ENCODE results near the gene ROBO2. TPM values are rescaled to one million over a fixed set of nuclear protein-coding genes. Genes with fewer than 3 reads are reported as not detected.

Gene ROBO2
- total and polyA plus RNA-seq, 10 of the 15 experiments (the other 5 are each of a cell fraction or from before 2014, with no cell fraction given), result 0.22 to 2.5 (median 0.81) TPM

DNA sequence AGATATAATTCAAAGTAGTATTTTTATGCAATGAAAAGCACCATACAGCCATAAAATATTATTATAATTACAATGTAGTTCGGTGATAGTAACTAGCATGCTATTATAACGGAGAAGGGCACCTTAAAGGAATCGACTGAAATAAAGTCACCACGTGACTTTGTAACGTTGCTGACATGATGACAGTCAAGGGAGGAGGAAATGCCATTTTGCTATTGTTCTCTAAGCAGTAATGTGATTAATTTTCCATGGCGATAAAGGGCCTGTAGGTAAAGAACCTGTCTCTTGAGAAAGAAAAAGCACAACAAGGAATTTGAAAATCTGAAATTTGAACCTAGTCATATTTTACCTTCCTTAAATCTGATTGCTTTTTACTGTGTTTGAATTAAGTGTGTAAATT is 526.2 kb downstream of the ROBO2 start:
- Histone ChIP-seq H3K4me2 (ENCODE audit: control insufficient read depth, insufficient read depth) (no peak overlapping the region), H4K20me1 (ENCODE audit: control insufficient read depth, insufficient read depth) (no peaks in the 10 kb centered on the region), H3K4me3 (no peak overlapping the region), H3K4me1 (ENCODE audit: control insufficient read depth, insufficient read depth, low read length) (no peaks in the 10 kb centered on the region), H2AFZ (ENCODE audit: control insufficient read depth, low read depth, low read length) (no peak overlapping the region), H3K27me3 (replicated peaks in 1 of 2; ENCODE audit: control insufficient read depth in 2 of 2, insufficient read depth in 2 of 2, low read length in 1 of 2) (no peaks in the 10 kb centered on the region), H3K27ac (ENCODE audit: control insufficient read depth, insufficient read depth) (no peak overlapping the region), H3K36me3 (ENCODE audit: control insufficient read depth in 2 of 2, insufficient read depth in 2 of 2, low read length in 1 of 2) (no peaks in the 10 kb centered on the region), H3K79me2 (ENCODE audit: control insufficient read depth, insufficient read depth, low read length) (no peaks in the 10 kb centered on the region), H3K9me3 (replicated peaks; ENCODE audit: control insufficient read depth, insufficient read depth, low read length) (no peaks in the 10 kb centered on the region), H3K9ac (ENCODE audit: control insufficient read depth, insufficient read depth, low read length) (no peak overlapping the region)
- intact Hi-C loops (cut with micrococcal nuclease; ENCODE audit: unreplicated experiment) (no loop called here), in situ Hi-C loops (cut with MboI) (no loop called here)
- FAIRE-seq (no peak), ATAC-seq (no peak), DNase-seq (ENCODE audit: low read depth, low spot score) (no peak)
- ChIA-PET POLR2A (no interaction called here), RAD21 (ENCODE audit: unreplicated experiment) (no interaction called here), SMC1A (ENCODE audit: uncharacterized antibody, unreplicated experiment) (no interaction called here), CTCF (no interaction called here)
- TF ChIP-seq, protein P1, sequence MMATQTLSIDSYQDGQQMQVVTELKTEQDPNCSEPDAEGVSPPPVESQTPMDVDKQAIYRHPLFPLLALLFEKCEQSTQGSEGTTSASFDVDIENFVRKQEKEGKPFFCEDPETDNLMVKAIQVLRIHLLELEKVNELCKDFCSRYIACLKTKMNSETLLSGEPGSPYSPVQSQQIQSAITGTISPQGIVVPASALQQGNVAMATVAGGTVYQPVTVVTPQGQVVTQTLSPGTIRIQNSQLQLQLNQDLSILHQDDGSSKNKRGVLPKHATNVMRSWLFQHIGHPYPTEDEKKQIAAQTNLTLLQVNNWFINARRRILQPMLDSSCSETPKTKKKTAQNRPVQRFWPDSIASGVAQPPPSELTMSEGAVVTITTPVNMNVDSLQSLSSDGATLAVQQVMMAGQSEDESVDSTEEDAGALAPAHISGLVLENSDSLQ (IDR thresholded peaks at IDR 0.05), result no peak
- TF ChIP-seq, protein P2, sequence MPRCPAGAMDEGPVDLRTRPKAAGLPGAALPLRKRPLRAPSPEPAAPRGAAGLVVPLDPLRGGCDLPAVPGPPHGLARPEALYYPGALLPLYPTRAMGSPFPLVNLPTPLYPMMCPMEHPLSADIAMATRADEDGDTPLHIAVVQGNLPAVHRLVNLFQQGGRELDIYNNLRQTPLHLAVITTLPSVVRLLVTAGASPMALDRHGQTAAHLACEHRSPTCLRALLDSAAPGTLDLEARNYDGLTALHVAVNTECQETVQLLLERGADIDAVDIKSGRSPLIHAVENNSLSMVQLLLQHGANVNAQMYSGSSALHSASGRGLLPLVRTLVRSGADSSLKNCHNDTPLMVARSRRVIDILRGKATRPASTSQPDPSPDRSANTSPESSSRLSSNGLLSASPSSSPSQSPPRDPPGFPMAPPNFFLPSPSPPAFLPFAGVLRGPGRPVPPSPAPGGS (IDR thresholded peaks at IDR 0.05; ENCODE audit: borderline replicate concordance, insufficient read depth, low read depth, low read length, poor library complexity, severe bottlenecking), result no peak
- no peak for TF ChIP-seq TCF12 (IDR thresholded peaks at IDR 0.05; ENCODE audit: low read depth, low read length)
- no peak for TF ChIP-seq CBX3 (IDR thresholded peaks at IDR 0.05; ENCODE audit: borderline replicate concordance, low read depth)
- TF ChIP-seq EP300 (IDR thresholded peaks at IDR 0.05; ENCODE audit: borderline replicate concordance in 1 of 2, control insufficient read depth in 1 of 2, low read depth in 2 of 2, low read length in 2 of 2), result no peak
- TF ChIP-seq TCF7 (IDR thresholded peaks at IDR 0.05; ENCODE audit: borderline replicate concordance), result no peak
- no peak for TF ChIP-seq NFYA (IDR thresholded peaks at IDR 0.05; ENCODE audit: borderline replicate concordance, low read depth, low read length)
- TF ChIP-seq CHD4 (IDR thresholded peaks at IDR 0.05), result no peak
- TF ChIP-seq BRCA1 (IDR thresholded peaks at IDR 0.05; ENCODE audit: low read depth, low read length), result no peak
- no peak for TF ChIP-seq EZH2 (IDR thresholded peaks at IDR 0.05; ENCODE audit: borderline replicate concordance, control insufficient read depth, low read depth, low read length)
- no peak for TF ChIP-seq RBBP5 (conservative IDR thresholded peaks at IDR 0.05)
- TF ChIP-seq SUZ12 (IDR thresholded peaks at IDR 0.05; ENCODE audit: unreplicated experiment), result no peak
- TF ChIP-seq NFIC (IDR thresholded peaks at IDR 0.05; ENCODE audit: low read depth, low read length), result no peak
- no peak for TF ChIP-seq ESRRA (IDR thresholded peaks at IDR 0.05; ENCODE audit: low read length)
- TF ChIP-seq RELA (IDR thresholded peaks at IDR 0.05; ENCODE audit: borderline replicate concordance, partially characterized antibody), result no peak
- TF ChIP-seq SMARCA5 (IDR thresholded peaks at IDR 0.05), result no peak
- no peak for TF ChIP-seq SIN3A (IDR thresholded peaks at IDR 0.05; ENCODE audit: low read depth, low read length)
- no peak for TF ChIP-seq RB1 (IDR thresholded peaks at IDR 0.05; ENCODE audit: borderline replicate concordance)
- TF ChIP-seq, protein P3, sequence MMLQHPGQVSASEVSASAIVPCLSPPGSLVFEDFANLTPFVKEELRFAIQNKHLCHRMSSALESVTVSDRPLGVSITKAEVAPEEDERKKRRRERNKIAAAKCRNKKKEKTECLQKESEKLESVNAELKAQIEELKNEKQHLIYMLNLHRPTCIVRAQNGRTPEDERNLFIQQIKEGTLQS (IDR thresholded peaks at IDR 0.05; ENCODE audit: borderline replicate concordance, extremely low read depth, low read depth, low read length), result no peak
- WGBS (ENCODE audit: insufficient coverage, insufficient replicate concordance, low lambda C conversion rate, missing lambda C conversion rate), result 39% methylated on average over 6 of the region's 6 CpGs
- BruUV-seq (replicated peaks), result no TSS peak

All from GM12878 (cell line).